Fibroblast of peridontal ligament (primary cell): ENCODE measurements around the gene RARG.
"Not testable (repeated sequence)": the region's sequence is repeated elsewhere in the genome, so short reads cannot be mapped to it uniquely, and the experiment has no call there.

Source experiments
- DNase-seq: peaks from one replicate; pipeline ENCODE4 v3.0.0-alpha.2; 2010; ENCODE audit errors: extremely low read depth

RARG gene

DNA sequence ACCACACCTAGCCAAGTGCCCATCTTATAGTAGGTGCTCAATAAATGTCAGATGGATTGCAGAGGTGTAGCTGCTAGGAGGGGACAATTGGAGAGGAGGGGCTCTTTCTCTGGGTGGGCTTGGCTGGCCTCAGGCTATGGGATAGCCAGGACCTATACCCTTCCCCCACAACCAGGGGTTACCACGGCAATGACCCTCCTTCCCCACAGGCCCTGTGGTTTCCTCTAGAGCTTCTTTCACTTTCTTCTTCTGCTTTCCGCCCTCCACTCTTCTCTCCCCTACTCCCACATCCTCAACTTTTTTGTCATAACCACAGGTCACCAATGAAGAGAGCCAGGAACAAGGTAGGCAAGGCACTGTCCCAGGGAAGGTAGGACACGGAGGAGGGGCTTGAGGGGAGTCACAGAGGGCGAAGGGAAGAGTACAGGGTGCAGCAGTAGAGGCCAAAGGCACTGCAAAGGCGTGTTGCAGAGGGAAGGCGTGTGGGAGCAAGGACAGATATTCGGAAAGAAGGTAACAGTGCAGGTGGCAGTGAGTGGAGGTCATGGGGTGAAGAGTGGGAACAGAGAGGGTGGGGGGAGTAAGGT lies 23.0 kb downstream of the RARG start:
- no peak for DNase-seq

DNA sequence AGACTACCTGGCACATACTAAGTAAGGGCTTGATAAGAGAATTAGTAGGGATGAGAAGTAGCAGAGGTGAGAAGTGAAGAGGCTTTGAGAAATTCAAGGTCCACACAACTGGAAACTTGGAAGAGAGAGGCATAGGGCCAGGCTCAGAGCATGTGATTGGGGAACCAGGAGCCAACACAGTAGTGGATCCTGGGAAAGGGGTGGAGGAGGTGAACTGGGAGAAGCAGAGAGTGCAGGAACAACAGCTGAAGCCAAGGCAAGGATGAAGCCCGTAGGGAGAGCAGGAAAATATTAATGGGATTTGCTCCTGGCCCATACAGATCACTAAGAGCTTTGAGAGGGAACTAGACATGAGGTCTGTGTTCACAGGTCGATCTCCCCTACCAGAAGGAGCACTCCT lies 23.6 kb downstream of the RARG start:
- DNase-seq = peak; percentile 40

DNA sequence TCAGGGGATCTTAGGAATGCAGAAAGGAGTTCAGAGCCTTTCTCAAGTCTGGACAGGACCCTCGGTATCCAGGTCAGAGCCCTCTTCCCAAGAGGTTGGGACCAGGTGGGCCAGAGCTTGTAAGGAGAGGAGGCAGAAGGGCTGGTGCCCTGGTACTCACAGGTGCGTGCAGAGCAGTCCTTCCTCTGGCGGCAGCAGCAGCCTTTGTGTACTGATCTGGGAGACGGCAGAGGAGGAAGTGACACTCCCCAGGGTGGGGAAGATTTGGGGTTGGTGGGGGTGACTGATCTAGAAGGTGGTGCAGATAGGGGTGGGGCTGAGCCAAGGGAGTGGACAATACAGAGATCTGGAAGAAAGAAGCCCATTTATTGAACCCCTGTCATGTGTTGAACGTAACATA lies 25.0 kb downstream of the RARG start, which contains the start of gene ITGB7:
TSS of gene ITGB7 (minus strand) at position 210 of the 400 bp plus-strand sequence. CDS start 6,808 bp downstream, outside the sequence.
- DNase-seq = no peak

GRCh38 chr12:53205747-53206419 lies 26.1 kb downstream of the RARG start:
- peak; percentile 90 for DNase-seq

GRCh38 chr12:53204351-53204750 lies 27.7 kb downstream of the RARG start:
- no peak for DNase-seq

DNA sequence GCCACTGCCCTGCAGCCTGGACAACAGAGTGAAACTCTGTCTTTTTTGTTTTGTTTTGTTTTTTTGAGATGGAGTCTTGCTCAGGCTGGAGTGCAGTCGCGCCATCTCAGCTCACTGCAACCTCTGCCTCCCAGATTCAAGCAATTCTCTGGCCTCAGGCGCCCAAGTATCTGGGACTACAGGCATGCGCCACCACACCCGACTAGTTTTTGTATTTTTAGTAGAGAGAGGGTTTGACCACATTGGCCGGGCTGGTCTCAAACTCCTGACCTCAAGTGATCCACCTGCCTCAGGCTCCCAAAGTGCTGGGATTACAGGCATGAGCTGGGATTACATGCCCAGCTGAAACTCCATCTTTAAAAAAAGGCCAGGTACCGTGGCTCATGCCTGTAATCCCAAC lies 29.7 kb downstream of the RARG start:
- not testable (repeated sequence) for DNase-seq

DNA sequence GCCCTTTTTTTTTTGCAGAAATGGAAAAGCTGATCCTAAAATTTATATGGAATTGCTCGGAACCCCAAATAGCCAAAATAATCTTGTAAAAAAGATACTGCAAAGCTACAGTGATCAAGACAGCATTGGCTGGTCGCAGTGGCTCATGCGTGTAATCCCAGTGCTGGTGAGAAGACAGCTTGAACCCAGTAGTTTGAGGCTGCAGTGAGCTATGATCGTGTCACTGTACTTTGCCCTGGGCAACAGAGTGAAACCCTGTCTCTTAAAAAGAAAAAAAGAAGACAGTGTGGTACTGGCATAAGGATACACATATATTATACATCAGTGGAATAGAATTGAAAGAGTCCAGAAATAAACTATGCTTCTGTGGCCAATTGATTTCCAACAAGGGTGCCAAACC lies 30.4 kb downstream of the RARG start:
- DNase-seq = no peak

- peak; percentile 83 for DNase-seq
Measured at GRCh38 chr12:53201177-53201541, 30.9 kb downstream of the RARG start.

DNA sequence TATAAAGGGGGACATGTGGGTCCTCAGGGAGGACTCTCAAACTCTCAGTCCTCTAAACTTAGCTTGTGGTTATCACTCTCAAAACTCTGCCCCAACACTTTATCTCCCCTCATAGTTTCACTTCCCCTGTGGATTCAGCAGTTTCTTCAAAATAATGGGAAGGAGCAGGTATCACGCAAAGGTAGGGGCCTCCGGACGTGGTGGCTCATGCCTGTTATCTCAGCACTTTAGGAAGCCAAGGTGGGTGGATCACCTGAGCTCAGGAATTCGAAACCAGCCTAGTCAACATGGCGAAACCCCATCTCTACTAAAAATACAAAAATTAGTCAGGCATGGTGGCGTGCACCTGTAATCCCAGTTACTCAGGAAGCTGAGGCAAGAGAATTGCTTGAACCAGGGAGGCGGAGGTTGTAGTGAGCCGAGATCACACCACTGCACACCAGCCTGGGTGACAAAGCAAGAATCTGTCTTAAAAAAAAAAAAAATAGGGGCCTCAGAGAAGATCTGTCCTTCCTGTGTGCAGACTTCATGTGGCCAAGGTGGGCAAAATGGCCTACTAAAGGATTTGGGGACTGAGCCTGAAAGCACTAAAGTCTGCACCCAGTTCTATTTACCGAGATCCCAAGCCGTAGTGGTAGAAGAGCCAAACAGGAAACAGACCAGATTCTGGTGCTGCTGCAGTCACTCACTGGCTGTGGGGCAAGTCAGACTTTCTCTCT lies 31.4 kb downstream of the RARG start:
- no peak for DNase-seq

DNA sequence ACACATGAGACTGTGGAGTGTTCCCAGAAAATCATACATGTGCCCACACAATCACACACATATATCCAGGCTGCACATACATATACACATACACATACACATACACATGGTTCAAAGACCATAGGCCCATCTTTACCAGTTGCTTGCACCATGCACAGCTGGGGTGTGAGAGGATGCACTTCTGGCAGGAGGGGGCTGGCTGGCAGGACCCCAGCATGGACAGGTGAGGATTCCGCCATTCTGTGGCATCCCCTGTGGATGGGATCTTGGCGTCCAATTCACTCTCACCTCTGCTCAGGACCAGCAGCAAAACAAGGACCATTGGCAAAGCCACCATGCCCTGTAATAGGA lies 31.9 kb downstream of the RARG start:
- DNase-seq = no peak

GRCh38 chr12:53199700-53200099 lies 32.3 kb downstream of the RARG start:
- DNase-seq = no peak

DNA sequence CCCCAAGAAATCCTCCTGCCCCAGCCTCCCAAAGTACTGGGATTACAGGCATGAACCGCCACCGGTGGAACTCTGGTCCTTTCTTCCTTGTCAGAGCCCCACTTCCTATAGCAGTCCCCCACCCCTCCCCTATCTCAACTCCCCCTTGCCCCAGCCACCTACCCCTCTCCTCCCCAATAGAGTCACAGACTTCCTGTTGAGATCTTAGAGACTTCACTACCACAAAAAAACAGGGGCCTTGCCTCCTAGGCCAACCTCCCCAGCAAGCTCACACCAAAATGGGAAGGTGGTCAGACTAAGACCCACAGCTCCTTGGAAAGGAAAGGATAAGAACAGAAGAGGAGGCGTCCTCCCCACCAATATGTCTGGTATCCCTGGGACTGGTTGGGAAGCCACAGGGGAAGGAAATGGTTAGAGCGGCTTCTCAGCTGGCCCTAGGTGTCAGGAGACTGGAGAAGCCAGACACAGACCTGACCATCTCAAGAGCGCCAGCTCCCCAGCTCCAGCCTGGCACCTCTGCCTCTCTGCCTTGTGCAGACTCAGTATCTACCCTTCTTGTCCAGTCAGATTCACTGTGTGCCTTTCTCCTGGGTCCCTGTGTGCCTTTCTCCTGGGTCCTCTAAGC lies 33.4 kb downstream of the RARG start:
- no peak for DNase-seq

GRCh38 chr12:53197011-53197640 lies 34.9 kb downstream of the RARG start:
- no peak for DNase-seq

GRCh38 chr12:53196486-53196885 lies 35.5 kb downstream of the RARG start:
- no peak for DNase-seq

GRCh38 chr12:53195516-53196420 lies 36.2 kb downstream of the RARG start:
- DNase-seq = no peak

DNA sequence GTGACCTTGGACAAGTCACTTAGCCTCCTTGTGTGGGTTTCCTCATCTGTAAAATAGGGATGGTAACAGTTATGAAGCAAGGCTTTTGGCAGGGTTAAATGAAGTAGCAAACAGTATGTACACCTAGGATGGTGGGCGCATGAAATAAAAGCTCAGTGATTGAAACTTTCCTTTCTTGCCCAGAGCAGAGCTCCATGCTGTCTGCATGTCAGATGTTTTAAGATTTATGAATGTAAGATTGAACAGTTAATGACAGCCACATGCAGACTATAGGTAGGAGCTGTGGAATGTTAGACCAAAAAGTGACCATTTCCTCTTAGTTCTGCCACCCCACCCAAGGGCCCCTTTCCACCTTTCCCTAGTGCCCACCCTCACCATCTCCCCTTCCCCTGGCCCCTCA lies 37.0 kb downstream of the RARG start:
- DNase-seq = no peak

- no peak for DNase-seq
Measured at GRCh38 chr12:53193985-53194716, 37.9 kb downstream of the RARG start.

DNA sequence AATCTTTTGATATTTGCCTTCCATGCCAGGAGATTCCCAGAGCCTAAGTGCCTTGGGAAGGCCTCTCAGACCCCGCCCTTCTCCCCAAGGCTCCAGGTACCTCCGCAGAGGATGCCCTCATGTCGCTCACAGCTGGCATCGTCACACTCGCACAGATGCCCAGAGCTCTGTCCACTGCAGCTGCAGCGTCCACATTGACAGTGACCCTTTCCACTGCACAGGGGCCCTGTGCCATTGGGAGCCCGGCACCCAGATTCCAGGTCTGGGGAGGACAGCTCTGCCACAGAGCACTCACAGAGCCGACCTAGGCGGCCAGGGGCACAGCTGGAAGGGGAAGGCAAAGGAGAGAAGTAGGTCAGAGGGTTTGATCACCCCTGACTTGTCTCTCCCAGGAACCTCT lies 39.0 kb downstream of the RARG start:
- DNase-seq = no peak

DNA sequence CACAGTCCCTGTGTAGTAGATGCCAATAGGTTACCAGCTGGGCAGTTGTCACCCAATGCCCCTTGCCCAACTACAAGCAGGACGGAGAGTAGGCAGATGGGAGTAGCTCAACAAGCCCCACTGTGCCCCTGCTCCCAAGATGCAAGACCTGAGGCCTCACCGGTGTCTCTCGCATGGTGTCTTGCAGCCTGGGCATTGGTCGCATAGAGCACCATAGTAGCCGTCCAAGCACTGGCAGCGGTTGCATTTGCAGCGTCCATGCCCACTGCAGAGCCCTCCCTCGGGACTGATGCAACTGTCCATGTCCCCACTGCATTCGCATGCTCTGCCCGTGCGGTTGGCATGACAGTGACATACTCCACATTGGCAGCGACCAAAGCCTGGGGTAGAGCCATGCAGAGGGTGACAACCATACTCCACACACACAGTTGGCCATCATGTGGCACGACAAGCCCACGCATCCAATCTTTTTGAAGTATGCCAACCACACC lies 39.4 kb downstream of the RARG start:
- no peak for DNase-seq

DNA sequence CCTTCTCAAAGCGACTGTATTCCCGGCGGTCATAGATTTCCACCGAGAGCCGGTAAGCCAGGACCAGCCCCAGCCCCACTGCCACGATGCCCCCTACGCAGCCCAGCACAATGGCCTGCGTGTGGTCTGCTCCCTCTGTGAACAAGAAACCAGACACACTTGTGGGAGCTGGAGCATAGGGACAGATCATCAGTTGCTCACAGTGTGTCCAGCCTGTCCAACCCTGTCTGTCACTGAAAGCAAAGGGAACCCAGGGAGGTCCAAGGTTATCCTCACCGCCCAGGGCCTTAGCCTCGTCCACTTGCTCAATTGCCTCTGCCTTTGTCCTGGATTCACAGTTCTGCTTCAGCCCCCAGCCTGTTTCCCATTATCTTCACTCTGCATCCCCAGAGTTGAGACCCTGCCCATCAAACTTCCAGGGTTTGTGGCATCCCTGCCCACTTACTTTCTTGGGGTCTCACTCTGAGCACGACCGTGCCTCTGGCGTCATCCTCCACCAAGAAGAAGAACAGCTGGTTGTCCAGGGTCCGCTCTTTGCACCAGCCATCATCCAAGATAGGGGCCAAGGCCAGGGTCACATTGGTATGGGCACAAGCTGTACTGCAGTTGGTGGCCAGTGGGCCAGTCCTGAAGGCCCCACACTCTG lies 40.0 kb downstream of the RARG start:
- no peak for DNase-seq
